ENCODE results near the gene LRP2. TPM values are rescaled to one million over a fixed set of nuclear protein-coding genes. Genes with fewer than 3 reads are reported as not detected.

Gene LRP2
- total and polyA plus RNA-seq, 2 of the 8 experiments (the other 6 are each of a cell fraction or from before 2014, with no cell fraction given) = 2.0 to 2.9 TPM

GRCh38 chr2:169077674-169078240 is 284.6 kb downstream of the LRP2 start:
- Histone ChIP-seq H3K23ac (ENCODE audit: insufficient read length) (no peak overlapping the region), H2BK5ac (ENCODE audit: low read depth, low read length) (no peak overlapping the region), H3K27me3 (replicated peaks in 1 of 4; ENCODE audit: control insufficient read depth in 3 of 4, extremely low read depth in 1 of 4, insufficient read depth in 3 of 4, low read length in 3 of 4) (no peaks in the 10 kb centered on the region), H3K4me1 (replicated peaks in 1 of 4; ENCODE audit: control insufficient read depth in 3 of 4, insufficient read depth in 4 of 4, low read length in 3 of 4) (no peaks in the 10 kb centered on the region), H2BK20ac (ENCODE audit: low read length) (no peak overlapping the region), H2BK12ac (ENCODE audit: low read depth, low read length) (no peak overlapping the region), H3K27ac (ENCODE audit: low read depth, low read length) (no peak overlapping the region), H3K4me2 (ENCODE audit: insufficient read depth in 1 of 2, low read depth in 2 of 2, low read length in 2 of 2) (no peak overlapping the region), H3K79me2 (ENCODE audit: control insufficient read depth in 1 of 2, insufficient read depth in 2 of 2, low read length in 2 of 2) (no peaks in the 10 kb centered on the region), H3K9me3 (ENCODE audit: insufficient read depth in 2 of 2, low read depth in 1 of 2, low read length in 1 of 2) (no peaks in the 10 kb centered on the region), H2BK15ac (ENCODE audit: low read length) (no peak overlapping the region), H3K36me3 (ENCODE audit: control insufficient read depth in 2 of 4, insufficient read depth in 4 of 4, low read length in 3 of 4) (no peaks in the 10 kb centered on the region), H3K18ac (ENCODE audit: extremely low read depth, low read length) (no peak overlapping the region), H3K14ac (ENCODE audit: insufficient read length) (no peak overlapping the region), H4K91ac (replicated peaks; ENCODE audit: insufficient read length, low read length) (no peak overlapping the region), H2BK120ac (replicated peaks; ENCODE audit: low read depth, low read length) (no peak overlapping the region), H3K4ac (replicated peaks; ENCODE audit: insufficient read length, low read depth, low read length) (no peak overlapping the region), H4K20me1 (replicated peaks in 1 of 2; ENCODE audit: control insufficient read depth in 1 of 2, insufficient read depth in 2 of 2, low read length in 2 of 2) (no peaks in the 10 kb centered on the region), H2AFZ (ENCODE audit: low read length) (no peak overlapping the region), H4K5ac (ENCODE audit: insufficient read length, low read depth, low read length) (no peak overlapping the region), H3K4me3 (ENCODE audit: extremely low read depth in 1 of 4, insufficient read depth in 2 of 4, low read depth in 3 of 4, low read length in 4 of 4) (no peak overlapping the region), H3K23me2 (ENCODE audit: low read depth, low read length) (no peaks in the 10 kb centered on the region), H3K9ac (replicated peaks in 1 of 4; ENCODE audit: extremely low read depth in 1 of 4, low read depth in 3 of 4, low read length in 3 of 4) (no peak overlapping the region), H2AK5ac (ENCODE audit: low read depth, low read length) (no peak overlapping the region), H3K56ac (replicated peaks; ENCODE audit: insufficient read length, low read depth, low read length) (no peak overlapping the region), H3K79me1 (ENCODE audit: low read depth, low read length) (no peaks in the 10 kb centered on the region), H4K8ac (ENCODE audit: extremely low read depth, insufficient read depth, low read length) (no peak overlapping the region)
- 81% methylated on average over 2 of the region's 2 CpGs; no CpG with 5 or more reads in 1 of the 2 experiments for WGBS, 2 experiments (ENCODE audit: extremely low coverage in 1 of 2, insufficient coverage in 1 of 2, insufficient read length in 1 of 2, insufficient replicate concordance in 2 of 2, low coverage in 1 of 2, low lambda C conversion rate in 2 of 2, missing lambda C conversion rate in 1 of 2)
- ChIA-PET POLR2A (ENCODE audit: partially characterized antibody) (no interaction called here), CTCF (ENCODE audit: partially characterized antibody) (no interaction called here)
- DNase-seq (ENCODE audit: low read depth in 1 of 2, low spot score in 2 of 2) = no peak
- FAIRE-seq = no peak
- no peak for TF ChIP-seq CHD2 (IDR thresholded peaks at IDR 0.05; ENCODE audit: low read length)

Data from H1 (cell line).